ENCODE results near the gene RIOK3.
"Not testable (repeated sequence)": the region's sequence is repeated elsewhere in the genome, so short reads cannot be mapped to it uniquely, and the experiment has no call there.

Gene RIOK3

GRCh38 chr18:23416298-23416697, 36.8 kb upstream of the RIOK3 start:
- H3K27ac ChIP-seq = no peak overlapping the region
- TF ChIP-seq CTCF (conservative IDR thresholded peaks at IDR 0.05) (no peak), ZFX (IDR thresholded peaks at IDR 0.05) (no peak)

GRCh38 chr18:23421277-23421676, 31.8 kb upstream of the RIOK3 start:
- TF ChIP-seq CTCF (conservative IDR thresholded peaks at IDR 0.05) (no peak), ZFX (IDR thresholded peaks at IDR 0.05) (no peak)
- H3K27ac ChIP-seq = no peak overlapping the region

GRCh38 chr18:23422751-23423418, 30.2 kb upstream of the RIOK3 start:
- no peak for TF ChIP-seq CTCF (conservative IDR thresholded peaks at IDR 0.05)
- TF ChIP-seq ZFX (IDR thresholded peaks at IDR 0.05) = no peak
- no peak overlapping the region for H3K27ac ChIP-seq

GRCh38 chr18:23424616-23425015, 28.5 kb upstream of the RIOK3 start:
- TF ChIP-seq ZFX (IDR thresholded peaks at IDR 0.05) = no peak
- no peak for TF ChIP-seq CTCF (conservative IDR thresholded peaks at IDR 0.05)
- no peak overlapping the region for H3K27ac ChIP-seq

GRCh38 chr18:23428821-23429220, 24.3 kb upstream of the RIOK3 start:
- TF ChIP-seq CTCF (conservative IDR thresholded peaks at IDR 0.05) (no peak), ZFX (IDR thresholded peaks at IDR 0.05) (no peak)
- H3K27ac ChIP-seq = no peak overlapping the region

- not testable (repeated sequence) for H3K27ac ChIP-seq
Measured at GRCh38 chr18:23429538-23429937, 23.5 kb upstream of the RIOK3 start.

GRCh38 chr18:23433360-23433759, 19.7 kb upstream of the RIOK3 start:
- no peak overlapping the region for H3K27ac ChIP-seq
- TF ChIP-seq ZFX (IDR thresholded peaks at IDR 0.05) = no peak
- no peak for TF ChIP-seq CTCF (conservative IDR thresholded peaks at IDR 0.05)

GRCh38 chr18:23437357-23438045, 15.6 kb upstream of the RIOK3 start:
- peak overlapping the region; percentile 71 for H3K27ac ChIP-seq
- TF ChIP-seq CTCF (conservative IDR thresholded peaks at IDR 0.05) (no peak), ZFX (IDR thresholded peaks at IDR 0.05) (no peak)
